Heart left ventricle (tissue), 13 donors: ENCODE data around the gene ADO.

ENCODE experiments used
- POLR2A ChIP-seq, 2 donors: fragments of 450-650 bp; IDR thresholded peaks; one replicate each; pipeline ENCODE4 v1.6.1; 2017; ENCODE audit warnings: antibody characterized with exemption in 2 of 2, mild to moderate bottlenecking in 2 of 2, moderate library complexity in 2 of 2
- TF ChIP-seq, protein P1 (sequence below), 12 donors: fragments of 200-600 bp; sonication (generic) in 4 of 12; IDR thresholded peaks; one replicate each; pipeline versions ENCODE4 v1.5.0 to v1.8.0; 2018 to 2022; ENCODE audit warnings: antibody characterized with exemption in 12 of 12, mild to moderate bottlenecking in 5 of 12
- donor health status: ischemic (EF 13 %, LVEDD 7.1; RV severe dilation, severe dysfunction).
- donor health status: DM: no; HTN: yes; CAD: no.
- donor health status: DM: no; HTN: no; CAD: no.
- donor health status: ischemic (EF 25% LVEDD 6.9; RV normal size, moderate dysfunction).
- donor health status: ischemic (EF 25% LVEDD 5.7; RV mildly dilated, moderate dysfunction).
- donor health status: ischemic (EF 35%, LVEDD 5.7; RV mildly dilated, moderate dysfunction).
- donor health status: nonischemic (EF 11% LVEDD 7.7; RV severe dilation, severe dysfunction).
- donor health status: DM: yes; HTN: yes; CAD: no.
- donor health status: PGD.
- donor health status: ischemic (EF 29% LVEDD 5.4; RV normal size, mild dysfunction).
- donor health status: nonischemic (EF 23%, LVEDD 6.1; RV moderate dilation, normal function).

GRCh38 chr10:62817121-62817765 is 12.7 kb downstream of the ADO start:
- TF ChIP-seq, protein P1, sequence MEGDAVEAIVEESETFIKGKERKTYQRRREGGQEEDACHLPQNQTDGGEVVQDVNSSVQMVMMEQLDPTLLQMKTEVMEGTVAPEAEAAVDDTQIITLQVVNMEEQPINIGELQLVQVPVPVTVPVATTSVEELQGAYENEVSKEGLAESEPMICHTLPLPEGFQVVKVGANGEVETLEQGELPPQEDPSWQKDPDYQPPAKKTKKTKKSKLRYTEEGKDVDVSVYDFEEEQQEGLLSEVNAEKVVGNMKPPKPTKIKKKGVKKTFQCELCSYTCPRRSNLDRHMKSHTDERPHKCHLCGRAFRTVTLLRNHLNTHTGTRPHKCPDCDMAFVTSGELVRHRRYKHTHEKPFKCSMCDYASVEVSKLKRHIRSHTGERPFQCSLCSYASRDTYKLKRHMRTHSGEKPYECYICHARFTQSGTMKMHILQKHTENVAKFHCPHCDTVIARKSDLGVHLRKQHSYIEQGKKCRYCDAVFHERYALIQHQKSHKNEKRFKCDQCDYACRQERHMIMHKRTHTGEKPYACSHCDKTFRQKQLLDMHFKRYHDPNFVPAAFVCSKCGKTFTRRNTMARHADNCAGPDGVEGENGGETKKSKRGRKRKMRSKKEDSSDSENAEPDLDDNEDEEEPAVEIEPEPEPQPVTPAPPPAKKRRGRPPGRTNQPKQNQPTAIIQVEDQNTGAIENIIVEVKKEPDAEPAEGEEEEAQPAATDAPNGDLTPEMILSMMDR (IDR thresholded peaks at IDR 0.05) = no peak
- no peak for TF ChIP-seq POLR2A (IDR thresholded peaks at IDR 0.05)
